ENCODE results near the gene TBC1D30.
"Not testable (repeated sequence)": the region's sequence is repeated elsewhere in the genome, so short reads cannot be mapped to it uniquely, and the experiment has no call there.

The TBC1D30 gene

GRCh38 chr12:64836856-64837255 lies 12.4 kb downstream of the TBC1D30 start:
- Histone ChIP-seq H3K4me3 (ENCODE audit: low read depth, low read length) (no peak overlapping the region), H3K4me1 (ENCODE audit: control insufficient read depth, insufficient read depth, low read length) (no peaks in the 10 kb centered on the region), H3K9ac (ENCODE audit: low read depth, low read length) (no peak overlapping the region), H3K9me3 (ENCODE audit: control insufficient read depth, insufficient read depth, low read length) (no peaks in the 10 kb centered on the region), H3K36me3 (ENCODE audit: control insufficient read depth, insufficient read depth, low read length) (no peaks in the 10 kb centered on the region), H3K27me3 (ENCODE audit: control insufficient read depth, insufficient read depth, low read length) (no peaks in the 10 kb centered on the region)

GRCh38 chr12:64837427-64837826 lies 13.0 kb downstream of the TBC1D30 start:
- no peaks in the 10 kb centered on the region for H3K9me3 ChIP-seq (ENCODE audit: control insufficient read depth, insufficient read depth, low read length)
- no peaks in the 10 kb centered on the region for H3K27me3 ChIP-seq (ENCODE audit: control insufficient read depth, insufficient read depth, low read length)
- H3K9ac ChIP-seq (ENCODE audit: low read depth, low read length) = no peak overlapping the region
- no peaks in the 10 kb centered on the region for H3K4me1 ChIP-seq (ENCODE audit: control insufficient read depth, insufficient read depth, low read length)
- H3K36me3 ChIP-seq (ENCODE audit: control insufficient read depth, insufficient read depth, low read length) = no peaks in the 10 kb centered on the region
- H3K4me3 ChIP-seq (ENCODE audit: low read depth, low read length) = no peak overlapping the region

DNA sequence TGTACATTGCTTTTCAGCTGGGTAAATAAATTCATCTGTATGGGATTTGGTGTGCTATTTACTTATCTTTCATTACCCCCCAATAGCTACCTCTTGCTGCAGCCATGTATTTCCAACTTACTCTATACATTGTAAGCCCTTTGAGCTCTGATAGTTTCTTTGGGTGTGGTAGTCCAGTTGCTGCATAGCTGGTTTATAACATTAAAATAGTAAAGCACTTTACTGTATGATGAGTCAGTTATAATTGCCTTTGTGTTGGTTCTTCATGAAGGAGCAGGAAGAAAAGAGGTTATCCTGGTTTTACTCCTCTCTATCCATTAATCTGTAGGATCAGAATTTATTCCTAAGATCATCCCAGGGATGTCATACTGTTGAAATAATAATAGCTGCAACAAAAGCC lies 15.7 kb downstream of the TBC1D30 start:
- Histone ChIP-seq H3K27me3 (ENCODE audit: control insufficient read depth, insufficient read depth, low read length) (no peaks in the 10 kb centered on the region), H3K4me3 (ENCODE audit: low read depth, low read length) (no peak overlapping the region), H3K9me3 (ENCODE audit: control insufficient read depth, insufficient read depth, low read length) (no peaks in the 10 kb centered on the region), H3K4me1 (ENCODE audit: control insufficient read depth, insufficient read depth, low read length) (no peaks in the 10 kb centered on the region), H3K36me3 (ENCODE audit: control insufficient read depth, insufficient read depth, low read length) (no peaks in the 10 kb centered on the region), H3K9ac (ENCODE audit: low read depth, low read length) (no peak overlapping the region)

DNA sequence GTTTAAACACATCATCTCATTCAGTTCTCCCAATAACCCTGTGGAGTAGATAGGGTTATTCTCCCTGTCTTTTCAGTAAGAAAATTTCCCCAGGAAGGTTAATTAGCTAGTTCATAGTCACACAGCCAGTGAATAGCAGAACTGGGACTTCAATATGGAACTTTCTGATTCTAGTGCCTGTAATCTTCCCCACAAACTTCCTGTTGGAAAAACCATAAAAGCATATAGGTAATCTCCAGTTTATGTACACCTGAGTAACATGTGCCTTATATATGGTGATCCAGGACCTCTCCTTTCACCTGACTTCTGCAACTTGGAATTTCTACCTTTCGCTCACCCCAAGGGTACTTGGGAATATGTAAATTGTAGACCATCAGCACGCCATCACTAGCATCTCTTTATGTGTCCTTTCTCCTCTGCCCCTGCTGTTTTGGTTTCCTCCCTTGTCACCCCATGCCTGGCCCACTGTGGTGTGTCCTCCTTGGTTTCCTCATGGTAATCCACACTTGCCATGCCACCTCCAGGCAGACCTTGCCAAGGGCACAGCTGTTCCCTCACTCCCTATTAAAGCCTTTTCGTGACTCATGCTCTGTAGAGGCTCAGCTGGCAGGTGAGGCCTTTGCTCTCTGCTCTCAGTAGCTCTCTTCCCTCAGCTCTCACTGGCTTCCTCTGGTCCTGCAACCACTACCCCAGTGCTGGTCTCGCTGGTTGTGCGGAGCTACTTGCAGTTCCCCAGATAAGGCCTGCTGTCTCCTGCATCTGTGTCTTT lies 16.7 kb downstream of the TBC1D30 start:
- no peaks in the 10 kb centered on the region for H3K27me3 ChIP-seq (ENCODE audit: control insufficient read depth, insufficient read depth, low read length)
- no peak overlapping the region for H3K9ac ChIP-seq (ENCODE audit: low read depth, low read length)
- H3K4me1 ChIP-seq (ENCODE audit: control insufficient read depth, insufficient read depth, low read length) = no peaks in the 10 kb centered on the region
- no peaks in the 10 kb centered on the region for H3K36me3 ChIP-seq (ENCODE audit: control insufficient read depth, insufficient read depth, low read length)
- H3K9me3 ChIP-seq (ENCODE audit: control insufficient read depth, insufficient read depth, low read length) = no peaks in the 10 kb centered on the region
- H3K4me3 ChIP-seq (ENCODE audit: low read depth, low read length) = no peak overlapping the region

DNA sequence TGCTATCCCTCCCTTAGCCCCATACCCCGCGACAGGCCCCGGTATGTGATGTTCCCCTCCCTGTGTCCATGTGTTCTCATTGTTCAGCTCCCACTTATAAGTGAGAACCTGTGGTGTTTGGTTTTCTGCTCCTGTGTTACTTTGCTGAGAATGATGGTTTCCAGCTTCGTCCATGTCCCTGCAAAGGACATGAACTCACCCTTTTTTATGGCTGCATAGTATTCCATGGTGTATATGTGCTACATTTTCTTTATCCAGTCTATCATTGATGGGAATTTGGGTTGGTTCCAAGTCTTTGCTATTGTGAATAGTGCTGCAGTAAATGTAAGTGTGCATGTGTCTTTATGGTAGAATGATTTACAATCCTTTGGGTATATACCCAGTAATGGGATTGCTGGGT lies 24.0 kb downstream of the TBC1D30 start:
- not testable (repeated sequence) for H3K27me3 ChIP-seq (ENCODE audit: control insufficient read depth, insufficient read depth, low read length); H3K9me3 ChIP-seq (ENCODE audit: control insufficient read depth, insufficient read depth, low read length); H3K4me1 ChIP-seq (ENCODE audit: control insufficient read depth, insufficient read depth, low read length); H3K36me3 ChIP-seq (ENCODE audit: control insufficient read depth, insufficient read depth, low read length); H3K4me3 ChIP-seq (ENCODE audit: low read depth, low read length); H3K9ac ChIP-seq (ENCODE audit: low read depth, low read length)

- no peaks in the 10 kb centered on the region for H3K27me3 ChIP-seq (ENCODE audit: control insufficient read depth, insufficient read depth, low read length)
- H3K9me3 ChIP-seq (ENCODE audit: control insufficient read depth, insufficient read depth, low read length) = no peaks in the 10 kb centered on the region
- peaks cover 3% of the 10 kb centered on the region for H3K4me1 ChIP-seq (ENCODE audit: control insufficient read depth, insufficient read depth, low read length)
- H3K9ac ChIP-seq (ENCODE audit: low read depth, low read length) = no peak overlapping the region
- no peaks in the 10 kb centered on the region for H3K36me3 ChIP-seq (ENCODE audit: control insufficient read depth, insufficient read depth, low read length)
- no peak overlapping the region for H3K4me3 ChIP-seq (ENCODE audit: low read depth, low read length)
These were observed 34.6 kb downstream of the TBC1D30 start for GRCh38 chr12:64858882-64859605.

DNA sequence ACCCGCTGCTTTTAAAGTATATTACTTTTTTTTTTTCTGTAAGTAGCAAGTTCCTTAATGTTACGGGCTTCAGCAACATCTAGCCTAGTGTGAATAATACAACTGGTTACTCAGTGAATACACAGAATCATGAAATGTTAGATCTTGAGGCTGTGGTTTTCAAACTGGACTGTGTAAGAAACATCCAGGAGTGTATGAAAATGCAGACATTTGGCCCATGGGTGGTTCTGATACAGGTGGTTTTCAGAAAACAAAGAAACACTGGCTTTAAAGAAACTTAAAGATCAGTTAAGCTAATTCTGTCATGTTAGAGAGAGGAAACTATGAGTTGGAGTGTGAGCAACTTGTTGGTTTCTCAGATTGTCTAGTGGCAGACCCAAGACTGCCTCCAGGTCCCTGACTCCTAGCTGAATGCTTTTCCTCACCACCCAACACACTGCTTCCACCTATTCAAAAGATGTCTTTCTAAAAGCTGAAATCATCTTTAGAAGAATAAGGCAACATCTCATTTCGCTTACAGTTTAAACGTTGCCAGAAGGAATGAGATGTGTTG lies 36.1 kb downstream of the TBC1D30 start:
- no peak overlapping the region for H3K9ac ChIP-seq (ENCODE audit: low read depth, low read length)
- peaks cover 7% of the 10 kb centered on the region for H3K4me1 ChIP-seq (ENCODE audit: control insufficient read depth, insufficient read depth, low read length)
- no peaks in the 10 kb centered on the region for H3K27me3 ChIP-seq (ENCODE audit: control insufficient read depth, insufficient read depth, low read length)
- no peaks in the 10 kb centered on the region for H3K36me3 ChIP-seq (ENCODE audit: control insufficient read depth, insufficient read depth, low read length)
- H3K9me3 ChIP-seq (ENCODE audit: control insufficient read depth, insufficient read depth, low read length) = no peaks in the 10 kb centered on the region
- no peak overlapping the region for H3K4me3 ChIP-seq (ENCODE audit: low read depth, low read length)

DNA sequence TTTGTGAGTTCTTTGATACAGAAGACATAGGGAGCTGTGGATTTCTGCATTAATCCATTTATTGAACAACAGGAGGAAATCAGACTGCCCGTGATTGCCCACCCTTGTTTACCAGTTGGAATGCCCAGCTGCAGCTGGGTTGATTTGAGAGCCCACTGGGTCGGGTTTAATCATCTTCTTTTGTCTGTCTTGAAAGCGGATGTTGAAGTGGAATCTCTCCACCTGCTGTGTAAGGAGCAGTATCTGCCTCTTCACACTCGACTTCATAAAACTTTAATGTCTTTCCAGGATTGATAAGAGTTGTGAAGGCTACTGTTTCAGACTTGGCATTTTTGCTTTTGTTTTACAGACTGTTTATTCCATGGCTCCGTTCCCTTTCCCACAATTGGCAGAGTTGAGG lies 39.9 kb downstream of the TBC1D30 start:
- Histone ChIP-seq H3K4me3 (ENCODE audit: low read depth, low read length) (no peak overlapping the region), H3K9me3 (ENCODE audit: control insufficient read depth, insufficient read depth, low read length) (no peaks in the 10 kb centered on the region), H3K27me3 (ENCODE audit: control insufficient read depth, insufficient read depth, low read length) (no peaks in the 10 kb centered on the region), H3K9ac (ENCODE audit: low read depth, low read length) (no peak overlapping the region), H3K36me3 (ENCODE audit: control insufficient read depth, insufficient read depth, low read length) (no peaks in the 10 kb centered on the region), H3K4me1 (ENCODE audit: control insufficient read depth, insufficient read depth, low read length) (peaks cover 7% of the 10 kb centered on the region)

- H3K4me3 ChIP-seq (ENCODE audit: low read depth, low read length) = no peak overlapping the region
- H3K4me1 ChIP-seq (ENCODE audit: control insufficient read depth, insufficient read depth, low read length) = no peaks in the 10 kb centered on the region
- no peaks in the 10 kb centered on the region for H3K27me3 ChIP-seq (ENCODE audit: control insufficient read depth, insufficient read depth, low read length)
- H3K36me3 ChIP-seq (ENCODE audit: control insufficient read depth, insufficient read depth, low read length) = no peaks in the 10 kb centered on the region
- H3K9me3 ChIP-seq (ENCODE audit: control insufficient read depth, insufficient read depth, low read length) = no peaks in the 10 kb centered on the region
- no peak overlapping the region for H3K9ac ChIP-seq (ENCODE audit: low read depth, low read length)
These were observed 50.7 kb downstream of the TBC1D30 start for GRCh38 chr12:64875186-64875585.

GRCh38 chr12:64876388-64877071 lies 52.1 kb downstream of the TBC1D30 start:
- Histone ChIP-seq H3K9ac (ENCODE audit: low read depth, low read length) (no peak overlapping the region), H3K36me3 (ENCODE audit: control insufficient read depth, insufficient read depth, low read length) (no peaks in the 10 kb centered on the region), H3K4me3 (ENCODE audit: low read depth, low read length) (no peak overlapping the region), H3K4me1 (ENCODE audit: control insufficient read depth, insufficient read depth, low read length) (no peaks in the 10 kb centered on the region), H3K27me3 (ENCODE audit: control insufficient read depth, insufficient read depth, low read length) (no peaks in the 10 kb centered on the region), H3K9me3 (ENCODE audit: control insufficient read depth, insufficient read depth, low read length) (no peaks in the 10 kb centered on the region)

DNA sequence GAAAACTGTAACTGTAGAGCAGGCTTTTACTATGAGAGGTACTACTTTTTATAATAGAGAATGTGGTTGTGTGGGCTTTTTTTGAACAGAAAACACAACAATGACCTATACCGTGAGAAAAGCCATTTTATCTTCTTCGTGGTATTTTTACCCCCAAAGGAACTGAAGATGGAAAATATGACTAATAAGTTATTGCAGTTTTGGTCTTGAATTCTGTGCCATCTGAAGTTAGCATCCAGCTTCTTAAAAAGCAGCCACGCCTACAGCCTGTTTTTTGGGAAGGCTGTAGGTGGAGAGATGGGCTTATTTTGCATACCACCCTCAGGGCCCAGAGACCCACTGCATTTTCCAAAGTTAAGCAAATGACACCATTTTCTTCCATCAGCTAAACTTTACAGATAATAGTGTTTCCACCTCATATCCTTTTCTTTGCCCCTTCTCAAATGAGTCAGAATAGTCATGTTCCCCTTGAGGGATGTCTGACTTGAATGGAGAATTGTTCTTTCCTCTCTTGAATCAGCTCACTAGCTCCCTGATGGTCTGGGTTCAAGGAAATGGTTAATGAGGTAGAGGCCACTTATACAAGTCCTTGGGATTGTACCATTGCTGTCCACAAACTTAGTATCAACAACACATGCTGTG lies 53.0 kb downstream of the TBC1D30 start:
- no peak overlapping the region for H3K9ac ChIP-seq (ENCODE audit: low read depth, low read length)
- H3K4me1 ChIP-seq (ENCODE audit: control insufficient read depth, insufficient read depth, low read length) = no peaks in the 10 kb centered on the region
- H3K4me3 ChIP-seq (ENCODE audit: low read depth, low read length) = no peak overlapping the region
- H3K9me3 ChIP-seq (ENCODE audit: control insufficient read depth, insufficient read depth, low read length) = no peaks in the 10 kb centered on the region
- no peaks in the 10 kb centered on the region for H3K36me3 ChIP-seq (ENCODE audit: control insufficient read depth, insufficient read depth, low read length)
- H3K27me3 ChIP-seq (ENCODE audit: control insufficient read depth, insufficient read depth, low read length) = no peaks in the 10 kb centered on the region
